CD4-positive, alpha-beta T cell treated with Interleukin-10 for 1 hour (primary cell): ENCODE data around the gene DCDC2.
A peak's percentile ranks its signal among the peaks of the same experiment; 100 is the strongest.
"Not testable (repeated sequence)": the region's sequence is repeated elsewhere in the genome, so short reads cannot be mapped to it uniquely, and the experiment has no call there.

Experiments used
- DNase-seq: peaks from one replicate; pipeline ENCODE4 v3.0.0-alpha.2; 2020

DCDC2 gene

GRCh38 chr6:24255676-24256075, 102.2 kb downstream of the DCDC2 start:
- no peak for DNase-seq

DNA sequence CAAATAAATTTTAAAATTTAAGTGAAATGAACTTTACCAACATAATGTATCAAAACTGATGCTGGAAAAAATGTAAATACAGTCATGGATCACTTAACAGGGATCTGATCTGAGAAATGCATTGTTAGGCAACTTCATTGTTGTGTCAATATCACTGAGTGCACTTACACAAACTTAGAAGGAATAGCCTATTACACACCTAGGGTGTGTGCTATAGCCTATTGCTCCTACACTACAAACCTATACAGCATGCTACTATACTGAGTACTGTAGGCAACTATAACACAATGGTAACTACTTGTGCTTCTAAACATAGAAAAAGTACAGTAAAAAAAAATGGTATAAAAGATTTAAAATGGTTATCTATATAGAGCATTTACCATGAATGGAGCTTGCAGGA, 104.5 kb downstream of the DCDC2 start:
- DNase-seq = no peak

GRCh38 chr6:24252280-24252679, 105.6 kb downstream of the DCDC2 start:
- no peak for DNase-seq

DNA sequence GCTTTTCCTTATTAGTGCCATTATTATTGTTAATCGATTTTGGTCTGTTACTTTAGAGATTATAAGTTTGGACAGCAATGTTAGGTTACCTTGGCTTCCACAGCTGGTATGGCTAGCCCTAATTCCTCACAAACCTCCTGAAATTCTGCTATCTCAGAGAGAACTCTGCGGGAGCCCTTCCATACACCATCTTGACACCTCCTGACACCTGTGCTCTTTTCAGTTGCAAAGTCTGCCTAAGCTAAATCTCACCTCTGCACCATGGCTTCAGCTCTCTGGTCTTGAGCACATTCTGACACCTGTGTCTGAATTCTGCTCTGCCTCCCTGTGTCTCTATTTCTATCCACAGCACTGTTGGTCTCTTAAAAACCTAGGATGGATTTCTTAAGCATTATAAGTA, 106.5 kb downstream of the DCDC2 start:
- no peak for DNase-seq

- no peak for DNase-seq
These were observed 107.9 kb downstream of the DCDC2 start for GRCh38 chr6:24249926-24250325.

DNA sequence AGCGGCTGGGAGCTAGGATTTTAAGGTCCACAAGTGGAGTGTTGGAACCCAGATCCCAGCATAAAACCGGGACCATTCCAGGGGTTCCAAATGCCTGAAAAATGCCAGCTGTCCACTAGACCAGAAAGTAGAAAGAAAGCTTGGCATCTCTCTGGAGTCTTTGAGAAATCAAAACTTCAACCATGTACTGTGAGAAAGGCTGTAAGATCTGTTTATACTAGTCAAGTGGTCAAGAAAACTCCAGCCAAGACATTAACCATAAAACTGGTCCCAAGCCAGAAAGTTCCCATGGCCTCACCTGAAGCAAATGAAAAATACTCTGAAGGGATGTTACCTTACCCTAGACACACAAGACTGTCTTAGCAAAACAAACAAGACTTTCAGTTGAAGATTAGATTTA, 112.6 kb downstream of the DCDC2 start:
- DNase-seq = no peak

DNA sequence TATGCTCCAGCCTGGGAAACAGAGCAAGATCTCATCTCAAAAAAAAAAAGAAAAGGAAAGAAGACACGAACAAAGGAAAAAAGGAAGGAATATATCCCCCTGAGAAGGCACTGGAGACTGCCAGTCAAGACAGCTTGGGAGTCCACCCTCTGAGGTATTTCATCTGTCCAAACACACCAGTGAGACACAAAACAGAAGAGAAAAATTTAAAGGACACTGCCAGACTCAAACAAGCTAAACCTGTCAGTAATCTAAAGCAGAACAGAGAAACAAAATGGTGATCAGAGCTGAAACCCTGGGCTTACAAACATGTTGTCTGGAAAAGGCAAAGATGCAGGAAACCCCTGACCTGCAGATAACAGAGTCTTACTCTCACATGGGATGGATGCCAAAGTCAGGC, 114.9 kb downstream of the DCDC2 start:
- no peak for DNase-seq

DNA sequence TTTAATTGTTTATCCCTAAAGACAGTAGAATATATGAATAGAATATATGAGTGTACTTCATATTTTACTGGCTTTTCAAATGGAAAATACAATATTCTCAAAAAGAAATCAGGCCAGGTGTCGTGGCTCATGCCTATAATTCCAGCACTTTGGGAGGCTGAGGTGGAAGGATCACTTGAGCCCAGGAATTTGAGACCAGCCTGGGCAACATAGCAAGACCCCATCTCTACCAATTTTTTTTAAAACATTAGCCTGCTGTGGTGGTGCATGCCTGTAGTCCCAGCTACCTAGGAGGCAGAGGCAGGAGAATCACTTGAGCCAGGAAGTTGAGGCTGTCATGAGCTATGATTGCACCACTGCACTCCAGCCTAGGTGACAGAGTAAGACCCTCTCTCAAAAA, 116.1 kb downstream of the DCDC2 start:
- not testable (repeated sequence) for DNase-seq

- no peak for DNase-seq
These were observed 116.9 kb downstream of the DCDC2 start for GRCh38 chr6:24240943-24241342.

- DNase-seq = no peak
These were observed 117.4 kb downstream of the DCDC2 start for GRCh38 chr6:24240380-24240928.

GRCh38 chr6:24238700-24239099, 119.2 kb downstream of the DCDC2 start:
- no peak for DNase-seq

- DNase-seq = not testable (repeated sequence)
These were observed 121.1 kb downstream of the DCDC2 start for GRCh38 chr6:24236779-24237178.

- DNase-seq = no peak
These were observed 123.9 kb downstream of the DCDC2 start for GRCh38 chr6:24233813-24234442.

GRCh38 chr6:24231438-24231977, 126.4 kb downstream of the DCDC2 start:
- DNase-seq = no peak

- no peak for DNase-seq
These were observed 128.0 kb downstream of the DCDC2 start for GRCh38 chr6:24229696-24230405.

DNA sequence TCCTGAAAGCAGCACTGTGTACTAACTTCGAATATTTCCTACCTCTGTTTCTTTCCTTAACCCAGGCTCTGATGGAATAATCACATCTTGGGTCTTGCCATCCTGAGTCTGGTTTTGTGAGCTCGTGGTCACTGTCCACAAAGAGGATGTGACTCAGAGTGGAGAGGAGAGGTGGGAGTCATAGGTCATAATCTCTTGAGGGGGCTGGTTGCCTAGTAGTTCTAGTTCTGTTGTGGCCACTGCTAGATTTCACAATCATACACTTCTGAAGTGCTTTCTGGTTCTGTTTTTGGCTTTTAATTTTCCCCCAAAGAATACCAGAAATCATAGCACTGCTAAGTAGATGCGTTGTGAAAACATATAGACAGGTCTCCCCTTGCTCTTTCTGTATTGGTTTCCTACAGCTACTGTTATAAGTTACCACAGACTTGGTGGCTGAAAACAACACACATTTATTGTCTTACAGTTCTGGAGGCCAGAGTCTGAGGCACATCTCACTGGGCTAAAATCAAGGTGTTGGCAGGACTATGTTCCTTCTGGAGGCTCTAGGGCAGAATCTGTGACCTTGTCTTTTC, 129.1 kb downstream of the DCDC2 start:
- peak; percentile 3 for DNase-seq

GRCh38 chr6:24228123-24228522, 129.7 kb downstream of the DCDC2 start:
- DNase-seq = no peak

- DNase-seq = no peak
These were observed 130.3 kb downstream of the DCDC2 start for GRCh38 chr6:24227556-24227955.

GRCh38 chr6:24226541-24226940, 131.3 kb downstream of the DCDC2 start:
- DNase-seq = no peak

DNA sequence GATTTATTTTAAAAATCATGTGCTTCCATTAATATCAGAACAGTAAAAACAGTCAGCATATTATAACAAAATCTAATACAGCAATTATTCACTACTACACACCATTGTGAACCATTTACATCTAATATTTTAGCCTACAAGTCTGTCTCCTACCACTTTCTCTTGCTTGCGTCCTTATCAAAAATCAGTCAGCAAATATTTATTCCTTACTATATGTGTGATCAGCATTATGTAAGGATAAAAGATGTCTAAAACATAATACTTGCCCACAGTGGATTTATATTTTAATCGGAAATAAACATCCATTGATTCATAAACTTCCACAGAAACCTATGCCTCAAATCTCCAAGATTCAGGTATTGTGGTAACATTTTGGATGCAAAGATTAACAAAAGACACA, 132.0 kb downstream of the DCDC2 start:
- DNase-seq = no peak

DNA sequence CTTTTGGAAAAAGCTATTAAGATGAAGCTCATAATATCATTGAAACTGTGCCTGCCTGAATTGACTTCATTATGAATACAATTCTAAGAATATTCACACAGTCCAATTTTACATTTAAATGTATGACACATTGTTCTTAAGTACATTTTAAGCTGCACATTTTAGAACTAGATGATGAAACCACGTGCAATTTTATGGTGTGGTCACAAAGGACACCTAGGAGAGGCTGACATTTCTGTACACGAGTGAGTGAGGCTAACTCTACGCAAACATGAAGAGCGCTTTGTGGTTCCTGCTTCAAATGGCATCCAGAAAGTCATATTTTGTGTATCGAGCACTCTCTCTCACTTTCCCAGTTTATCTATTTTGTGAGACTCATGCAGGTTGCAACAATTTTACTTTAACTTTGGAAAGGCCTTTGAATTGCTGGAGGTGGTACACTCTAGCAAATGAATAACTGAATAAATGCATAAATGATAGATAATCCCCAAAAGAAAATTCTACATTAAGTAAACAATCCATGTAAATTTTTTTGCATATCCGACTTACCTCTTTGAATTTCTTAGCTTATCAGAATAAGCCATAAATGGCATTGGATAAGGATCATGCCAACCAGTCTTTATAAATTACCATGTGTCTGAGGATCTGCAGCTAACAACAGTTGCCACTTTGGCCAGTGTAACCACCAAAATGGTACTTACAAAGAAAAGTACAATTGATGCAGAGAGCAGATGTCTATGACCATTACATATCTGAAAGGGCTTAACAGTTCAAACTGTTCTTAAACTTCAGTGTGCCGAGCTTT, 134.5 kb downstream of the DCDC2 start:
- no peak for DNase-seq

GRCh38 chr6:24219670-24220069, 138.2 kb downstream of the DCDC2 start:
- no peak for DNase-seq

DNA sequence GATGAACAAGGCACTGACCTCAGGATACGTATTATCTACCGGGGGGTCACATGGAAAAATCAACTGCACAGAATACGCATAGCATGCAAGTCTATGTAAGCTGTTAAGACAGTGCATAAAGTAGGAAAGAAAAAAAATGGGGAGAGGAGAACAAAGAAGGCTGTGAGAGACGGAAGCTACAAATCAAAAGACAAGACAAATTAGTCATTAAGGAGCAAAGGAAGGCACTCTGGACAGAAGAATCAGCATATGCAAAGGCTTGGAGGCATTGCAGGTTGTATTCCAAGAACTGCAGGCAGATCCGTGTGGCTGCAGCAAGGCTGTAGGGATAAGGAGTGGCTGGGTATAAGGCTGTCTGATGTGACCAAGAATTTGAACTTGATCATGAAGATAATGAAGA, 142.9 kb downstream of the DCDC2 start:
- DNase-seq = no peak
